ENCODE measurements around the gene B3GNT5.

The B3GNT5 gene

DNA sequence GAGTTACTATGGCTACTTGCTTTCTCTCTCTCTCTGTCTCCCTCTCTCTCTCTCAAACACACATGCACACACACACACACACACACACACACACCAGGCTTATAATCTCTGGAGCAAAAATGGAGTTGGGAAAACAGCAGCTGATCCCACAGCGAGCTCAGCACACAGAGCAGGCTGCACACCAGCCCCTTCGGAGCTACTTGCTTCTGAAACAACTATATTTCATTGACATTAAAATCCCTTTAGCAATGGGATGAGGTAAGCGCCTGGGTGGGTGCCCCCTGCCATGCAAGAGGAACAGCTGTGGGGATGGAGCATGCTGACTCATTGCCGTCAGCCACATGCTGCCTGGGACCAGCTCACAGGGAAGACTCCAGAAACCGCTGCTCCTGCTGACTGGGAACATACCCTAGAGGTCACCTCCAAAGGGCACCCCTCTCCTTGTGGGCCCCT, 45.7 kb downstream of the B3GNT5 start:
- peak; percentile 75 to 89 for DNase-seq

DNA sequence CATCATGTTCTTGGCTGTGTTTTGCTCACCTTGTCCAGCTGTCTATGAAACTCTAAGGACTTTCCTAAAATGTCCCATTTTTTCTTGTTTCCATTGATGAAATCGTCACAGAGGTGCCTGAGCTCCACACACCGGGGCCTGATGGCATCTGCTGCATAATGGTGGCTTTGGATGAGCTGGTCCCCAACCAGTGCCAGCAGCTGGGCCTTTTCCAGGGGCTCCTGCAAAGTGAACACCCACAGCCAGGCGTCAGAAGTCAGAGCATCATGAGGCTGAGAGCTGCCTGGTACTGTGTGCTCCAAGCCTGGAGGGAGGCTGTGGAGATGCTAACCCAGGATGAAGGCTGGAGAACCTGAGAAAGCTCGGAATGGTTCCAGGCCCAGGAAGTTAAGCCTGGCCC, 46.9 kb downstream of the B3GNT5 start:
- DNase-seq, result no peak

DNA sequence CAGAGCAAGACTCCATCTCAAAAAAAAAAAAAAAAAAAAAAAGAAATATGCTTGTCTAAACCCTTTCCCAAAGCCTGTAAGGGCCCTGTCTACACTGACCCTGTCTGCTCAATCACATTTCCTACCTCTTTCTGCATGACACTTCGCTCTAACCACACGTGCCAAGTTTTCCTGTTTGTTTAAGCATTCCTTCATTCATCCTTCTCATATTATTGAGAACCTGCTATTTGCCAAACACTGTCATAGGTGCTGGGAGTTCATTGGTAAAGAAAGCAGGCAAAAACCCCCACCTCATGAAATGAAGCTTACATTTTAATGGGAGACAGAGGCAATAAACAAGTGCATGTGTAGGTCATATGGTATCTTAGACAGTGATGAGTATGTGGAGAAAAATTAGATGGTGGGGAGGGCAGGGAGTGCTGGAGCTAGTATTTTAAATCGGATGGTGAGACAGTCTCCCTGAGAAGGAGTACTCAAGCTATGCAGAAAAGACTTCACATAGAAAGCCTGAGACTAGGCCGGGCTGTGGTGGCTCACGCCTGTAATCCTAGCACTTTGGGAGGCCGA, 48.0 kb downstream of the B3GNT5 start:
- DNase-seq, result no peak

DNA sequence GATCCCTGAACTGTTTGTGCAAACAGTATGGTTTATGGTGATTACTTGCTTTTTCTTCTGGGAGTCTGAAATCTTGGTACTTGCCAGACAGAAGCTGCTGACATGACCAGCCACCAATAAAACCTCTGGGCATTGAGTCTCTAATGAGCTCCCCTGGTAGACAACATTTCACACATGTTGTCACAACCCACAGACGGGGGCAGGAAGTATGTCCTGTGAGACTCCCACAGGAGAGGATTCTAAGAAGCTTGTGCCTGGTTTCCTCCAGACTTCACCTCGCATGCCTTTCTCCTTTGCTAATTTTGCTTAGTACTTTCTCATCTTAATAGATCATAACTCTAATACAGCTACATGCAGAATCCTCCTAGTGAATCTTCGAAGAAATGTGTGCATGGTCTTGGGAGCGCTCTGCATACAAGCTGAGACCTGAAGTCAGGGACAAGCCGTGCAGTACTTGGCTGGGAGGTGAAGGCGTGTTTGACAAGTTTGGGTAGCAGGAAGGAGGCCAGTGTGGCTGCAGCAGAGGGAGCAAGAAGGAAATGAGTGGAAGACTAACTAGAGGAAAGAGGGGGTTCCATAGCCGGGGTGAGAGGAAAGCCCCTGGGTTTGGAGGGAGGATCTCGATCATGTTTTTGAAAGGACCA, 49.0 kb downstream of the B3GNT5 start:
- no peak for DNase-seq

DNA sequence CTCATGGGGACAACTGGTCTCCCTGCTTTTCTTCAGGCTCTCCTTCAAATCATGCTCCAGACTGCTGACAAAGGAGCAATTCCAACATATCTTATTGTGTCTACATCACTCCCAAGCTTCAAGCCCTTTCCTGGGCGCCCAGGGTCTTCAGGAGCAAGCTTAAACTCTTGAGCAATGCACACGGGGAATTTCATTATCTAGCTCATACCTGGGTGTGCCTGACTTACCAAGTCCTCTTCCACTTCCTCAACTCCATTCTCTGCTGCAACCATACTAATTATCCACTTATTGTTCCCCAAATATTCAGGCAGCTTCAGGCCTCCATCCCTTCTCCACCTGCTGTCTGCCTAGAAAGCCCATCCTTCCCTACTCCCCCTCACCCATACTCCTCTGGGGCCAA, 50.6 kb downstream of the B3GNT5 start:
- no peak for DNase-seq

DNA sequence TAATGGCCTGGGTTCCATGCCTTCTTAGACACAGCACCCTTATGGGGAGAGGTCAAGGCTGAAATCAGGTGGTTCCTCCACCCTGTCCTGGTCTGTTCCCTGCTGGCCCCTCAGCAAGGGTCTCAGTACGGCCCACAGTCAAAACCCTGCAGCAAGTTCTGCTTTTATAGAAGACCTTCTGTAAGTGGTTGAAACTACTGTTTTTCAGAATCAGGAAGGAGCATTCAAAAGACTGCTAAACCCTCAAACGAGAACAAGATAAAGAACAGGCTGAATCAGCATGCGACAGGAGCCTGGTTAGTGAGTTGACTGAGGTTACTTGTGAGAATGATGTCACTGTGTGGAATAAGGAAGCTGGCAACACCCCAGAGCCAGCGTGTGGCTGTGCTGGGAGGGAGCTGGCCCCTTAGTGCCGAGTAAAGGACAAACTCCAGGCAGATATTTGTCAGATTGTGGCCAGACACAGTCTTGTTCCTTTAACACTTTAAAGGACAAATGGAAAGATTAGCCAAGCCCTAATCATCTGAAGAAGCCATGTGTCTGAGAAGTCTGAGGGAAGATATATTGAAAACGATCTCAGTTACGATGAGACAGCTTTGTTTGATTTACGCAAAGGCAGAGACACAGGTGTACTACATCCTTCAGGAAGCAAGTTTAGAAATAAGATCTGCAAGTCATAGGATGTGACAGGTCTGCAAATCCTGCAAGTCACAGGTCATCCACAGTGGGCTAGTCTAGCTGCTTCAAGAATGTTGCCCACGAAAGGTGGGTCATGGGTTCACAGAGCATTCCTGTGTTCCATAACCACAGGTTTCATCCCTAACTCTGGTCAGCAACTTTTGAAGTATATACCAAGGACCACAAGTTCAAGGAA, 54.0 kb downstream of the B3GNT5 start:
- no peak for DNase-seq

DNA sequence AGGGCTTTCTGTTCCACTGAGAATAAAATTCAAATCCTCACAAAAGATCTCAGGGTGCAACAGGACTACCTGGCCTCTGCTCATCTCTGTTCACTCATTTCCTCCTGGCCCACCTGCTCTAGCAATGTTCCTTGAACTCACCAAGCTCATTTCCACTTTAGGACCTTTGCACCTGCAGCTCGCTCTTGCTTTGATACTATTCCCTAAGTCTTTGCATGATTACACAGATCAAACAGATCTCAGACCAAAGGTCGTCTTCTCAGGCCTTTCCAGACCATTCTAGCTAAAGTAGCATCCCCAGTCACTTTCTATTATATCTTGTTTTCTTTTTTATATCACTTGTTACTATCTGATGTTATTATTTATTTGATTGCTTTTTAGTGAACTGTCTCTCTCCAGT, 54.7 kb downstream of the B3GNT5 start:
- DNase-seq, result no peak

DNA sequence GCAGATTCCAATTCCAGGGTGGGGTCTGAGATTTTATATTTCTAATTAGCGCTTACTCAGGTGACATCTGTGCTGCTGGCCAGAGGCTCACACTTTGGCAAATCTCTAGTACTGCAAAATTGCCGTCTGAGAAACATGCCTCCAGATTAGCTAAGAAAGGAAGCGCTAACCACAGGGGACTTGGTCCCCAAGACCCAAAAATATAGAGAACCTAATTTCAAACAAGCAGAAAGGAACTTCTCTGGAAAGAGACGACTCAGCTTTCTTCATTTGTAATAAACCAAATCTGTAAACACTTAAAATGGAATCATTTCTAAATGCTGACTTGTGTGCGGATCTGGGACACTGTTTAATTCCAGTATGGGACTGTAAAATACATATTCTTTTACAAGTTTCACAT, 55.7 kb downstream of the B3GNT5 start:
- DNase-seq, result no peak

DNA sequence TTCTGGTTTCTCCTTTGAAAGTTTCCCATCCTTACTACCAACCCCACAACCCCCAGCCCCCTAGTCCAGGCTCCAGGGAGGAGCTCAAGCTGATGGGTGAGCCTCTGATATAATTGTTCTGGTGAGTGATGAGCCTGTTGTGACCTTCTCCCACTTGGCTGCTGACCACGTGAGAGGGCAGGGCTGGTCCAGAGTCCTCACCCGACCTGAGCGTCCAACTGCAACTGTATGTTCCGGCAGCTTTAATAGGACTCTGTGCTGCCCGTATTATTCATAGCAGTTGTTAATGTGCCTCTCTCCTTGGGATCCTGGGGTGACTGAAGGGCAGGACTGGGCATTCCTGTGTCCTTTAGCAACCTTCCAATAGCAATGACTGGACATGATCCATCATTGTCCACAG, 56.2 kb downstream of the B3GNT5 start:
- DNase-seq, result no peak

DNA sequence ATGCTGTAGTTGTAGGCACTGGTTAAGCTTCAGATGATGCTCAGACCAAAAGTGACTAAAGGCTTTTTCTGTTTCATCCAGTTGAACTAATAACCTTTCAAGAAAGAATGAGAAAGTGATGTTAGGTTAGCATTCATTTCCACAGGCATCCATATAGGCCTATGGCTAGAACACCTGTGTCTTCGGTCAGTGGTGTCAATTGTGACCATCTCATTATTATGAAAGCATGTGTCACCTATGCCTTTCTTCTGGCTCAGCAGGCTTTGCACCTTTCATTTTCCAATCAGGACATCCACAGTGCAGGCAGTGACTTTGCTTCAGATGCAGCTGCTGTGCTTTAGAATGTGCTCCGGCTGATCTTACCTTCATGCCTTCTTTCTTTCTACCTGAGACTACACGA, 57.9 kb downstream of the B3GNT5 start:
- no peak for DNase-seq

DNA sequence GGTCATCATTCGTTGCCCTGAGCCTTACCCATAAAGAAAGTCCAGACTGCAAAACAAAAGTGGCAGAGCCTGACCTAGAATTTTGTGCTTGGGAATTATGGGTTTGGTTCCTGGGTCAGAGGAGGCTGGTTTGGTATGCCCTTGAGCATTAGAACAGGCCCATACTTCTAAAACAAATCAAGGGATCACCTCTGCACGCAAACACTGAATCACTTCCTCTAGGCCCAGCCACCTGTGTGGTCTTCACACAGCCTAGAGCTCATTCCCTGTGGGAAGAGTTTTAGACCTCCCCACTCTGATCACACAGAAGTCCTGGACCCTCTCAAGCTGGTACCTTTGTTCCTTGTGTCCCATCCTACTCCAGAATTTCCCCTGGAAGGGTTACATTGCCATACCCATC, 59.4 kb downstream of the B3GNT5 start:
- no peak for DNase-seq

DNA sequence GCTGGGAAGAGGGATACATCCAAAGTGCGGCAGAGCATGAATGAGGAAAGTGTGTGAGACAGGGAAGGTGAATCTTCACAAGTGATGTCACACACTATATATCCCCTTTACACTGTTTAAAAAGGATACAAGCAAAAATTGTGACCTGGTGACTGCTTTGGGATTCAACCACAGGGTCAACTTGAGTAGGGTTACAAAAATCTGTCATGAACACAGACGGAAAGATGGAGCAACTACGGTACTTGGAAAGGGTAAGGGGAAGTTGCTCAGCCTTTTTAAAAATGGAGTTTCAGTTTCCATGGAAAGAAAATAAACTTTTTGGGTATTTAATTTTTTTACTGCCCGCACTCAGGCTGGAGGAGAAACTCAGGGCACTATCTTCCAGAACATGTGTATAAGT, 60.3 kb downstream of the B3GNT5 start:
- no peak for DNase-seq

DNA sequence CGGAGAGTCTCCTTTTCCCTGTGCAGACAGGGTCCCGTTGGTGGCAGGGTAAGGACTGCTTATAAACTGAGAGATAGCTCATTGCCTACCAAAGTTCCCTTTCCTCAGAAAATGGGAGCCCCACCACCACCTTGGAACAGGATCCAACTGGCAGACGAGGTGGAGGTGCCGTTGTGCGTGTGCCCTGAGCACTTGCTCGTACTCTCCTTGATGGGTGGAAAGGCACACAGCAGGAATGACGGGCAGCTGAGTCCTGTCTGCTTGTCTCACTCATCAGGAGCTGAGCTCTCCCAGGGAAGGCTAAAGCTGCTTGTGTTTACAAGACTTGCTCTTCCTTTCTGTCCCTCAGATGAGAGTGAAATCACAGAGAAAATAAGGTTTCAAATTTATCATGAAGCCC, 60.7 kb downstream of the B3GNT5 start:
- no peak for DNase-seq

DNA sequence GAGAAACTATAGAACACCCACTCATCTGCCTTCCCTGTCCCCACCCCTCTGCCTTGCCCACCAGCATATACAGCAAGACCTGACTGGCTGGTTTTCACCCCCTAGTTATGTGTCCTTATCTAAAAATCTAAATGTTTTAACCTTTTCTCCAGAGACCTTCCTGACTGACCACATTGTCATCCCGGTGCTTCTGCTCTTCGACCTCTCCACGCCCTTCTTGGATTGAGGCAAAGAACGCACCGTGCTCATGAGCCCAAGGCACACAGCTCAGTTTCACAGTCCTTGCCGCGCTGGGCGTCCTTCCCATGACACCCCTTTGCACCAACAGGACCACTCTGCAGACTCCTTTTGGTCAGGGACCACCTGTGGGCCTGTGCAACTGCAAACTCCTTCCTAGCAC, 62.7 kb downstream of the B3GNT5 start:
- no peak for DNase-seq

DNA sequence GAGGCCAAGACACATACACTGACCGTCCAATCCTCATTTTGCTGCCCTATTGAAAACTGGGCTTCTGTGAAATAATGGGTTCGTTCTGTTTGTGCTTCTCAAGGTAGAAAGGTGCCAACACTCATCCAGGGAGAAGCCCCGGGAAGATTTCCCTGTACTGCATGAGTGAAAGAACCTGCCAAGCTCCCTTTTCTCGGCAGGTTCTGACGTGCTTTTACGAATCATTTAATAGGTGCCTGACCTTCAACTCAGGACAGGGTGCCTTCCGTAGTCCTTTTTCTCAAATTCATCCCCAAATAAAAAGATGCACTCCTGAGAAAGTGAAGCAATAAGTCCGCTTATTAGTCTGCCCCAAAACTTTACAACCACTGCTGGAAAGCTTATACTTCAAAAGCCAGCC, 64.2 kb downstream of the B3GNT5 start:
- DNase-seq, result no peak

DNA sequence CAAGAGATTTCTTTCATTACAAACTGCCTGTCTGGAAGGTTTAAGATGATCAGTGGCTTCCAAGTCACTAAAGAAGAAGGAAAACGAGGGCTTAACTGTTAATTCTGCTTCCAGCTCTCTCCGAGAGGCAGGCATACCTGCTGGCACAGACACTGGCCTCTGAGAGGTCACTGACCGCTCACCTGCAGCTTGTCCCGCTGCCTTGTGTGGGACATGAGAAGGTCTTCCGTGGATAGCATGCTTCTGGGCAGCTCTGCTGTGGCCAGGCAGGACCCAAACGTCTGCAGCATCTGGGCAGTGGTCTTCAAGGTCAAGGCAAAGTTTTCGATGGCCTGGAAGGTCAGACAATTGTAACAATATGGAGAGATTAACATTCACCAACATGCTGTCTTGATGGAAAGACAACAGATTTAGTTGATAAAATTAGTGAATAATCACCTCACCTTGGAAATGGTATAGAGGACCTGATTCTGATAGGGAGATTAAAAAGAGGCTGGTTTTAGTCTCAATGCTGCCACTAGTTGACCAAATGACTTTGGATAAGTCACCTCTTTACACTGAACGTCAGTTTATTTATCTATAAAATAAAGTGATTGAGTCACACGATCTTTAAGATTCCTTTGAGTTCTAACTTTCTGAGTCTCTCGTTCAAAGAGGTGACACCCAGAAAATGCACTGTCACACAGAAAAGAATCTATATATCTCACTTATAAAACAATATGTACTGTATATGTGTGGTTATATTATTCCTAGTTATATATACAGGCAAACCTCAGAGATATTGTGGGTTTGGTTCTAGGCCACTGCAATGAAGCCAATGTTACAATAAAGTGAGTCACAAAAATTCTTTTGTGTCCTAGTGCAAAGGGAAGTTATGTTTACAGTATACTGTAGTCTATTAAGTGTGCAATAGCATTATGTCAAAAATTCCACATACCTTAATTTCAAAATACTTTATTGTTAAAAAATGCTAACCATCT, 65.1 kb downstream of the B3GNT5 start:
- no peak for DNase-seq

DNA sequence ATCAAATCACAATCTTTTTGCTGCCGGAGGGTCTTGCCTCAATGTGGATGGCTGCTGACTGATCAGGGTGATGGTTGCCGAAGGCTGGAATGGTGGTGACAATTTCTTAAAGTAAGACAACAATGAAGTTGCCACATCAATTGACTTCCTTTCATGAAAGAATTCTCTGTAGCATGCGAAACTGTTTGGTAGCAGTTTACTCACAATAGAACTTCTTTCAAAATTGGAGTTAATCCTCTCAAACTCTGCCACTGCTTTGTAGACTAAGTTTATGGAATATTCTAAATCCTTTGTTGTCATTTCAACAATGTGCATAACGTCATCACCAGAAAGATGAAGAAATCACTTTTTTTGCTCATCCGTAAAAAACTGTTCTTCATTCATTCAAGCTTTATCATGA, 65.8 kb downstream of the B3GNT5 start:
- DNase-seq, result no peak

DNA sequence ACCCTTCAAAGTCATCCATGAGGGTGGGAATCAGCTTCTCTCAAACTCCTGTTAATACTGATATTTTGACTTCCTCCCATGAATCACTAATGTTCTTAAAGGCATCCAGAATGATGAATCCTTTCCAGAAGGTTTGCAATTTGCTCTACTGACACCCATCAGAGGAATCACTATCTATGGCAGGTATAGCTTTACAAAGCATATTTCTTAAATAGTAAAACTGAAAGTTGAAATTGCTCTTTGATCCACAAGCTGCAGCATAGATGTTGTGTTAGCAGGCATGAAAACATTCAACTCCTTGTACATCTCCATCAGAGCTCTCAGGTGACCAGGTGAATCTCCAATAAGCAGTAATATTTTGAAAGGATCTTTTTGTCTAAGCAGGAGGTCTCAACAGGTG, 66.3 kb downstream of the B3GNT5 start:
- no peak for DNase-seq

Data from SHP77 (cell line).